ENCODE measurements around the gene BRS3.

The BRS3 gene

GRCh38 chrX:136450050-136450830 lies 37.5 kb upstream of the BRS3 start:
- TF ChIP-seq SIN3A (IDR thresholded peaks at IDR 0.05; ENCODE audit: borderline replicate concordance, insufficient read depth, low read length) (no peak), POLR2AphosphoS5 (IDR thresholded peaks at IDR 0.05; ENCODE audit: low read depth, low read length) (no peak), FOXP2 (optimal IDR thresholded peaks at IDR 0.05; ENCODE audit: borderline replicate concordance, extremely low read depth, extremely low read length, insufficient read depth) (no peak), REST (IDR thresholded peaks at IDR 0.05; ENCODE audit: insufficient read depth in 1 of 2, low read depth in 2 of 2, low read length in 2 of 2) (no peak), TAF1 (IDR thresholded peaks at IDR 0.05; ENCODE audit: borderline replicate concordance, insufficient read depth, low read length) (no peak)

GRCh38 chrX:136452614-136453013 lies 35.1 kb upstream of the BRS3 start:
- TF ChIP-seq POLR2AphosphoS5 (IDR thresholded peaks at IDR 0.05; ENCODE audit: low read depth, low read length): no peak
- TF ChIP-seq FOXP2 (optimal IDR thresholded peaks at IDR 0.05; ENCODE audit: borderline replicate concordance, extremely low read depth, extremely low read length, insufficient read depth): no peak
- TF ChIP-seq TAF1 (IDR thresholded peaks at IDR 0.05; ENCODE audit: borderline replicate concordance, insufficient read depth, low read length): no peak
- TF ChIP-seq SIN3A (IDR thresholded peaks at IDR 0.05; ENCODE audit: borderline replicate concordance, insufficient read depth, low read length): no peak
- TF ChIP-seq REST (IDR thresholded peaks at IDR 0.05; ENCODE audit: insufficient read depth in 1 of 2, low read depth in 2 of 2, low read length in 2 of 2): no peak

- TF ChIP-seq TAF1 (IDR thresholded peaks at IDR 0.05; ENCODE audit: borderline replicate concordance, insufficient read depth, low read length) (no peak), POLR2AphosphoS5 (IDR thresholded peaks at IDR 0.05; ENCODE audit: low read depth, low read length) (no peak), REST (IDR thresholded peaks at IDR 0.05; ENCODE audit: insufficient read depth in 1 of 2, low read depth in 2 of 2, low read length in 2 of 2) (no peak), SIN3A (IDR thresholded peaks at IDR 0.05; ENCODE audit: borderline replicate concordance, insufficient read depth, low read length) (no peak), FOXP2 (optimal IDR thresholded peaks at IDR 0.05; ENCODE audit: borderline replicate concordance, extremely low read depth, extremely low read length, insufficient read depth) (no peak)
These were observed 34.6 kb upstream of the BRS3 start for GRCh38 chrX:136453114-136453513.

GRCh38 chrX:136453771-136454170 lies 34.0 kb upstream of the BRS3 start:
- TF ChIP-seq FOXP2 (optimal IDR thresholded peaks at IDR 0.05; ENCODE audit: borderline replicate concordance, extremely low read depth, extremely low read length, insufficient read depth) (no peak), REST (IDR thresholded peaks at IDR 0.05; ENCODE audit: insufficient read depth in 1 of 2, low read depth in 2 of 2, low read length in 2 of 2) (no peak), POLR2AphosphoS5 (IDR thresholded peaks at IDR 0.05; ENCODE audit: low read depth, low read length) (no peak), TAF1 (IDR thresholded peaks at IDR 0.05; ENCODE audit: borderline replicate concordance, insufficient read depth, low read length) (no peak), SIN3A (IDR thresholded peaks at IDR 0.05; ENCODE audit: borderline replicate concordance, insufficient read depth, low read length) (no peak)

Measured in PFSK-1 (cell line).